Upper lobe of left lung (tissue), 6 donors: ENCODE data around the gene SPEF2. TPM values are rescaled to one million over a fixed set of nuclear protein-coding genes. Genes with fewer than 3 reads are reported as not detected.

Experiments used
- ATAC-seq, 2 donors: fragments of 200-7000 bp; cut with Tn5 transposase; one replicate each; pipeline ENCODE4 v1.9.1; 2022; ENCODE audit warnings: mild to moderate bottlenecking in 2 of 2, moderate library complexity in 2 of 2; ENCODE audit not compliant: low FRiP score in 2 of 2
- DNase-seq, 2 donors: peaks; one replicate each; pipeline ENCODE4 v3.0.0-alpha.2; 2019 to 2020
- H3K27ac ChIP-seq, 4 donors: fragments of 200-600 bp; sonication (generic); one replicate each; pipeline ENCODE4 v1.5.1; 2016 to 2019
- H3K27me3 ChIP-seq, 4 donors: fragments of 200-600 bp; sonication (generic); one replicate each; pipeline ENCODE4 v1.5.1; 2017 to 2019
- H3K36me3 ChIP-seq, 4 donors: fragments of 200-600 bp; sonication (generic); one replicate each; pipeline ENCODE4 v1.5.1; 2016 to 2019
- H3K4me1 ChIP-seq, 4 donors: fragments of 200-600 bp; sonication (generic); one replicate each; pipeline ENCODE4 v1.5.1; 2018 to 2019
- H3K4me3 ChIP-seq, 4 donors: fragments of 200-600 bp; sonication (generic); one replicate each; pipeline ENCODE4 v1.5.1; 2017 to 2019; ENCODE audit warnings: mild to moderate bottlenecking in 2 of 4, moderate library complexity in 1 of 4
- H3K9me3 ChIP-seq, 4 donors: fragments of 200-600 bp; sonication (generic); one replicate each; pipeline ENCODE4 v1.5.1; 2018 to 2019
- CTCF ChIP-seq, 6 experiments: fragments of 450-650 bp in 4 of 6; fragments of 200-600 bp in 2 of 6; sonication (generic) in 2 of 6; IDR thresholded peaks; one replicate each; pipeline ENCODE4 v1.5.1; 2016 to 2019; ENCODE audit warnings: antibody characterized with exemption in 6 of 6
- EP300 ChIP-seq, 4 donors: sonication (generic); formaldehyde crosslinking; IDR thresholded peaks; one replicate each; pipeline ENCODE4 v1.5.1; 2017; ENCODE audit warnings: antibody characterized with exemption in 4 of 4, control low read depth in 2 of 4
- POLR2A ChIP-seq, 4 donors: fragments of 450-650 bp; IDR thresholded peaks; one replicate each; pipeline ENCODE4 v1.5.1; 2016 to 2017; ENCODE audit warnings: antibody characterized with exemption in 4 of 4, mild to moderate bottlenecking in 2 of 4
- POLR2AphosphoS5 ChIP-seq, 2 donors: sonication (generic); formaldehyde crosslinking; IDR thresholded peaks; one replicate each; pipeline ENCODE4 v1.5.1; 2017; ENCODE audit warnings: antibody characterized with exemption in 2 of 2
- WGBS, 2 donors: methylation state at CpG; one replicate each; pipeline ENCODE4 v1.1.5; 2017 to 2018; 5-methylcytosine and 5-hydroxymethylcytosine counted together
- total RNA-seq, 6 donors: library from RNA; depleted of rRNA in 4 of 6; stranded (reverse); fragments of >200 nt in 4 of 6; gene quantifications; one replicate each; pipeline versions ENCODE4 v1.1.0 to v1.2.1, GENCODE V29; 2016 to 2021
- donor health status: DM: no; HTN: no; CAD: no; lungs with moderate emphysema.
- donor health status: DM: no; HTN: yes; CAD: no; lungs with severe emphysema.

The SPEF2 gene
- total RNA-seq, 6 donors from 2014 or later: 6.6 to 95.3 (median 13.9) TPM

DNA sequence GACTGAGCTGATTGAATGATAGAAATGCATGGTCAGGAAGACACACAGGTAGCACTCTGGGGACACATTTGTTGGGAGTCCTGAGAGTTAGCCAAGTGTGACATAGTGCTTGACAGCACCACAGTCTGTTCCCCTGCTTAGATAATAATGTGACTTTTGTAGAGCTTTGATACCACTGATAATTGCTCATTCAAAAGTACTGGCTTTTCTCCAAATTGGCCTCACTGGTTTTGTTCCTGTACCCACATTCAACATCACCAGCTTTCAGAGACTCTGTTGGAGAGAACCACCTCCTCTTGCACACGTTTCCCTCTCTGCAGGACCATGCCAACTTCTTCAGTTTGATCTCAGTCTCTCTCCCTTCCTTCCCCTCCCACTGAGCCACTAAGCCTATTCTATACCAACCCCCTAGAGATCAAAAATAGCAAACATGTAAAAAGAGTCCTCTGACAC lies 186.6 kb downstream of the SPEF2 start:
- Histone ChIP-seq H3K27ac (no peak overlapping the region), H3K27me3 (no peaks in the 10 kb centered on the region), H3K36me3 (no peaks in the 10 kb centered on the region), H3K4me3 (no peak overlapping the region), H3K4me1 (peaks cover 5 to 15% (median 11%) of the 10 kb centered on the region in 4 donors), H3K9me3 (no peaks in the 10 kb centered on the region)
- WGBS, 2 donors: 18 to 29% methylated on average over 1 of the region's 1 CpG
- TF ChIP-seq CTCF (IDR thresholded peaks at IDR 0.05): no peak
- TF ChIP-seq POLR2AphosphoS5 (IDR thresholded peaks at IDR 0.05): no peak
- TF ChIP-seq EP300 (IDR thresholded peaks at IDR 0.05): no peak
- no peak for TF ChIP-seq POLR2A (IDR thresholded peaks at IDR 0.05)
- ATAC-seq: no peak
- no peak for DNase-seq

DNA sequence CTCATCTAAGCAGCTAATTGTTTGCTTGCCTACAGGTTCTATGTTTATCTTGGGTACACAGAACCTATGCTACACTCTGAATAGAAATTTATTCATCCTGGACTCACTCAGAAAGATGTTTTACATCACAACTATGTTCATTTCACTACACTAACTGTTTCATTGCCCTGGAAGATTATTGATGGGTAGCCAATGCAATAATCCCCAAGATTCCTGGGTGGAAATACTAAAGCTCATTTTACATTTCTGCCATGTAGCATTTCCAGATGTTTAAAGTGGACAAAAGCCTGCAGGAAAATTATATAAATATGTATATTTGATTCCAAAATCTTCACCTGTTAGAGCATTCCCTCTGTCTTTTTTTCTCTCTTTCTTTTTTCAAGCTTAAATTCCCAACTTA lies 187.2 kb downstream of the SPEF2 start:
- no peaks in the 10 kb centered on the region for H3K9me3 ChIP-seq
- peaks cover 5 to 15% (median 11%) of the 10 kb centered on the region in 4 donors for H3K4me1 ChIP-seq
- no peaks in the 10 kb centered on the region for H3K27me3 ChIP-seq
- DNase-seq: no peak
- TF ChIP-seq EP300 (IDR thresholded peaks at IDR 0.05) (no peak), CTCF (IDR thresholded peaks at IDR 0.05) (no peak)
- no peak for ATAC-seq
- no peak overlapping the region for H3K27ac ChIP-seq
- no peak overlapping the region for H3K4me3 ChIP-seq
- H3K36me3 ChIP-seq: no peaks in the 10 kb centered on the region

DNA sequence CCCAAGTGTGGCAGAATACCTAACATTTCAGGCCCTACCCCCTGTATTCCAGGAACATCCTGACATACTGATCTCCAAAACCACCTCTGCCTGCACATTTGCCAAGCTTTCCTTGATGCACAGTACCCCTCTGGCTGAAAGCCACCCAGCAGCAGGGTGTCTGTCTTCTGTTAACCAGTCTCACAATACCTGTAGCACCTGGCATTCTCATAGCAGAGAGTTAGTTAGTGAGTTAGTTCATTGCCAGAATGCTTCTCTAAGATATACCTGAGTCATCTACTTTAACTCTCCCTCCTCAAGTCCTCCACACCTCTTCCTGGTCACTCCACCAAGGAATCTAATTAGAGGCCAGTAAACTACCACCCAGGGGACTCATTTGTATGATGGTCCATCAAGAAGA lies 192.9 kb downstream of the SPEF2 start:
- no peak for ATAC-seq
- Histone ChIP-seq H3K27ac (peak overlapping the region in 1 of 4 donors; percentile 50), H3K27me3 (no peaks in the 10 kb centered on the region), H3K9me3 (no peaks in the 10 kb centered on the region), H3K36me3 (no peaks in the 10 kb centered on the region), H3K4me3 (no peak overlapping the region), H3K4me1 (no peaks in the 10 kb centered on the region)
- TF ChIP-seq EP300 (IDR thresholded peaks at IDR 0.05): no peak
- TF ChIP-seq POLR2A (IDR thresholded peaks at IDR 0.05): no peak
- no peak for TF ChIP-seq POLR2AphosphoS5 (IDR thresholded peaks at IDR 0.05)
- no peak for TF ChIP-seq CTCF (IDR thresholded peaks at IDR 0.05)
- DNase-seq: no peak

DNA sequence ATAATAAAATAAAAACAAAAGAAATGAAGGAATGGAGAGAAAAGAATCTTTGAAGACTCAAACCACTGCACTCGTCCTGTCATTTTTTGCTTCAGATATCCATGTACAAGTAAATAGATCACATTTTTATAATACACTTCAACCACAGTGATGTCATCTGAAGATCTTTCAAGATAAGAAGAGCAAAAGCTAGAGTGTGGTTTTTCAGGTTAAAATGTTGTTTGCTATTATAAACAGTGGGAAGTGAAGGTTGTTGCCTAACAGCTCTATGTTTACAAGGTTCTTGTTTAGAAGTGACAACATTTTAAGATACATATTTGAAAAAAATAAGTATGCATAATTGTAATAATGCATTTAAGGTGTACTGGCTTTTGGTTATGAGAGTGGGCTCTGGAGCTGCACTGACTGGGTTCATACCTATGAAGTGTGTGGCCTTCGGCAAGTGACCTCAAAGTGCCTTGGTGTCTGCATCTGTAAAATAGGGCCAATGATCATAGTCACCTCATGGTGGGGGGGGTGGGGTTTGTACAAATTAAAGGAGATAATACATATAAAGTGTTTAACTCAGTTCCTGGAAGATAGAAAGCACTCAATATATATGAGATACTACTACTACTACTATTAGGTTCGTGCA lies 193.6 kb downstream of the SPEF2 start:
- Histone ChIP-seq H3K27me3 (no peaks in the 10 kb centered on the region), H3K4me3 (no peak overlapping the region), H3K4me1 (no peaks in the 10 kb centered on the region), H3K36me3 (no peaks in the 10 kb centered on the region), H3K9me3 (no peaks in the 10 kb centered on the region), H3K27ac (no peak overlapping the region)
- DNase-seq (no peak), ATAC-seq (no peak)
- TF ChIP-seq POLR2A (IDR thresholded peaks at IDR 0.05) (no peak), EP300 (IDR thresholded peaks at IDR 0.05) (no peak), POLR2AphosphoS5 (IDR thresholded peaks at IDR 0.05) (no peak), CTCF (IDR thresholded peaks at IDR 0.05) (no peak)
- 89 to 91% methylated on average over 3 of the region's 3 CpGs for WGBS, 2 donors

DNA sequence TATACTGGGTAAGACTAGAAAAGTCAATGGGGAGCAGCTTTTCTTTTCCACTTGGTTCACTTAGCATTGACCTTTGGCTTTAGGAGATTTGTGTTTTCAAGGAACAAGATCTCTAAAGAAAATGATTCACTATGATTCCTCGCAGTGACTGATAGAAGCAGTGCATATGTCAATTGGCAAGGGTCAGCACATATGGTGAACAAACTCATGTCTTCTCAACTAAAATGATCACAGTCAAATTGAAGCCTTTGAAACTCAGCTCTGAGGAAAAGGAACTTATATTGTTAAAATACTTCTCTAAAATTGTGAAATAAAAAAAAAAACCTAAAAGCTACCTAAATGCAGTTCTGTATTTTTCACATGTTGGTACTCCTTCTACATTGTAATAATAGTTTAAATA lies 195.9 kb downstream of the SPEF2 start:
- TF ChIP-seq CTCF (IDR thresholded peaks at IDR 0.05): no peak
- no peak for TF ChIP-seq POLR2A (IDR thresholded peaks at IDR 0.05)
- no peak for TF ChIP-seq POLR2AphosphoS5 (IDR thresholded peaks at IDR 0.05)
- no peak for TF ChIP-seq EP300 (IDR thresholded peaks at IDR 0.05)
- 88 to 92% methylated on average over 1 of the region's 1 CpG for WGBS, 2 donors
- DNase-seq (no peak), ATAC-seq (no peak)
- Histone ChIP-seq H3K9me3 (no peaks in the 10 kb centered on the region), H3K4me3 (no peak overlapping the region), H3K36me3 (no peaks in the 10 kb centered on the region), H3K4me1 (no peaks in the 10 kb centered on the region), H3K27me3 (no peaks in the 10 kb centered on the region), H3K27ac (no peak overlapping the region)
